ENCODE data around the gene MMS22L. TPM values are rescaled to one million over a fixed set of nuclear protein-coding genes. Genes with fewer than 3 reads are reported as not detected.

The MMS22L gene
- polyA plus RNA-seq, 2 of the 4 experiments (the other 2 are of a cell fraction), result 11.5 to 24.5 TPM

- Histone ChIP-seq H3K27ac (no peak overlapping the region), H3K4me3 (no peak overlapping the region), H3K9me3 (no peaks in the 10 kb centered on the region), H3K4me1 (no peaks in the 10 kb centered on the region), H3K4me2 (no peak overlapping the region)
- WGBS (ENCODE audit: missing lambda C conversion rate), result 93% methylated on average over 1 of the region's 1 CpG
- ChIA-PET POLR2A (no interaction called here), CTCF (no interaction called here)
- no peak for TF ChIP-seq SMC3 (IDR thresholded peaks at IDR 0.05)
- no peak for TF ChIP-seq POLR2AphosphoS2 (conservative IDR thresholded peaks at IDR 0.05; ENCODE audit: low read length)
- TF ChIP-seq, protein P1, sequence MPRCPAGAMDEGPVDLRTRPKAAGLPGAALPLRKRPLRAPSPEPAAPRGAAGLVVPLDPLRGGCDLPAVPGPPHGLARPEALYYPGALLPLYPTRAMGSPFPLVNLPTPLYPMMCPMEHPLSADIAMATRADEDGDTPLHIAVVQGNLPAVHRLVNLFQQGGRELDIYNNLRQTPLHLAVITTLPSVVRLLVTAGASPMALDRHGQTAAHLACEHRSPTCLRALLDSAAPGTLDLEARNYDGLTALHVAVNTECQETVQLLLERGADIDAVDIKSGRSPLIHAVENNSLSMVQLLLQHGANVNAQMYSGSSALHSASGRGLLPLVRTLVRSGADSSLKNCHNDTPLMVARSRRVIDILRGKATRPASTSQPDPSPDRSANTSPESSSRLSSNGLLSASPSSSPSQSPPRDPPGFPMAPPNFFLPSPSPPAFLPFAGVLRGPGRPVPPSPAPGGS (IDR thresholded peaks at IDR 0.05), result no peak
- no peak for TF ChIP-seq RNF2 (IDR thresholded peaks at IDR 0.05; ENCODE audit: borderline replicate concordance, low read depth)
- no peak for TF ChIP-seq MAFK (IDR thresholded peaks at IDR 0.05; ENCODE audit: partially characterized antibody)
- TF ChIP-seq RCOR1 (IDR thresholded peaks at IDR 0.05; ENCODE audit: low read depth, low read length), result no peak
- TF ChIP-seq NR3C1 (IDR thresholded peaks at IDR 0.05), result no peak
- no peak for TF ChIP-seq PBX3 (IDR thresholded peaks at IDR 0.05)
- TF ChIP-seq FOSL2 (IDR thresholded peaks at IDR 0.05), result no peak
- TF ChIP-seq FOSL2 (CRISPR knock-in tag; IDR thresholded peaks at IDR 0.05), result no peak
- no peak for TF ChIP-seq CHD2 (IDR thresholded peaks at IDR 0.05; ENCODE audit: low read length, partially characterized antibody)
- no peak for TF ChIP-seq CHD4 (IDR thresholded peaks at IDR 0.05; ENCODE audit: borderline replicate concordance)
- no peak for TF ChIP-seq RAD21 (conservative IDR thresholded peaks at IDR 0.05 in 1 of 2, IDR thresholded peaks at IDR 0.05 in 1 of 2)
- no peak for TF ChIP-seq CEBPB (IDR thresholded peaks at IDR 0.05)
- ATAC-seq (no peak), FAIRE-seq (no peak), DNase-seq (ENCODE audit: low read depth in 1 of 2, low spot score in 1 of 2) (no peak)
Measured at GRCh38 chr6:97145691-97146090, 137.3 kb downstream of the MMS22L start.

DNA sequence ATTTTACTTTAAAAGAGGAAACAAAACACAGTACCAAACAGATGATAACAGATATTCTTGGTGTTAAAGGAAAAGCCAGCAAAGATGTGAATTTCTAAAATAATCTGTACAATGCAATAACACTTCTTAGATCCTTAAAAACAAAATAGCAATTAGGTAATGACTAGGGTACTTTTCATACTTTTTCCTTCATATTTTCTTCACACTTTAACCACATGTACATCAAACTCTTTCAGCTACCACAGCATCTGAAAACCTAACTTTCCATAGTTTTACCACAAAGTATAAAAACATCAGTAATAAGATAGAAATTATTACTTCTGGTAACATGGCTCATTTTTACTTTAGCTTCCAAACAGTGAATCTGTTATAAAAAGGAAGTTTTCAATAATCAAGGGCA lies 141.3 kb downstream of the MMS22L start:
- no peak overlapping the region for H3K4me2 ChIP-seq
- no peaks in the 10 kb centered on the region for H3K9me3 ChIP-seq
- CTCF ChIA-PET, result no interaction called here
- TF ChIP-seq JUN (IDR thresholded peaks at IDR 0.05) (no peak), FOXS1 (CRISPR knock-in tag; IDR thresholded peaks at IDR 0.05) (no peak), KDM1A (IDR thresholded peaks at IDR 0.05; ENCODE audit: low read depth) (no peak), HOXA7 (CRISPR knock-in tag; IDR thresholded peaks at IDR 0.05) (no peak), MAZ (IDR thresholded peaks at IDR 0.05; ENCODE audit: borderline replicate concordance, low read depth, low read length) (no peak), ZSCAN20 (CRISPR knock-in tag; IDR thresholded peaks at IDR 0.05) (no peak), POLR2A (IDR thresholded peaks at IDR 0.05; ENCODE audit: low read length) (no peak), ZC3H11A (IDR thresholded peaks at IDR 0.05) (no peak), EP300 (IDR thresholded peaks at IDR 0.05) (no peak)
- TF ChIP-seq, protein P2, sequence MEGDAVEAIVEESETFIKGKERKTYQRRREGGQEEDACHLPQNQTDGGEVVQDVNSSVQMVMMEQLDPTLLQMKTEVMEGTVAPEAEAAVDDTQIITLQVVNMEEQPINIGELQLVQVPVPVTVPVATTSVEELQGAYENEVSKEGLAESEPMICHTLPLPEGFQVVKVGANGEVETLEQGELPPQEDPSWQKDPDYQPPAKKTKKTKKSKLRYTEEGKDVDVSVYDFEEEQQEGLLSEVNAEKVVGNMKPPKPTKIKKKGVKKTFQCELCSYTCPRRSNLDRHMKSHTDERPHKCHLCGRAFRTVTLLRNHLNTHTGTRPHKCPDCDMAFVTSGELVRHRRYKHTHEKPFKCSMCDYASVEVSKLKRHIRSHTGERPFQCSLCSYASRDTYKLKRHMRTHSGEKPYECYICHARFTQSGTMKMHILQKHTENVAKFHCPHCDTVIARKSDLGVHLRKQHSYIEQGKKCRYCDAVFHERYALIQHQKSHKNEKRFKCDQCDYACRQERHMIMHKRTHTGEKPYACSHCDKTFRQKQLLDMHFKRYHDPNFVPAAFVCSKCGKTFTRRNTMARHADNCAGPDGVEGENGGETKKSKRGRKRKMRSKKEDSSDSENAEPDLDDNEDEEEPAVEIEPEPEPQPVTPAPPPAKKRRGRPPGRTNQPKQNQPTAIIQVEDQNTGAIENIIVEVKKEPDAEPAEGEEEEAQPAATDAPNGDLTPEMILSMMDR (IDR thresholded peaks at IDR 0.05), result no peak
- H3K4me3 ChIP-seq, result no peak overlapping the region
- ATAC-seq, result no peak
- H3K4me1 ChIP-seq, result no peaks in the 10 kb centered on the region
- H3K27ac ChIP-seq, result no peak overlapping the region
- FAIRE-seq, result no peak
- POLR2A ChIA-PET, result no interaction called here
- DNase-seq (ENCODE audit: low read depth in 1 of 2, low spot score in 1 of 2), result no peak

GRCh38 chr6:97138581-97138980 lies 144.4 kb downstream of the MMS22L start:
- FAIRE-seq (no peak), DNase-seq (ENCODE audit: low read depth in 1 of 2, low spot score in 1 of 2) (no peak), ATAC-seq (no peak)
- POLR2A ChIA-PET, result no interaction called here
- no peaks in the 10 kb centered on the region for H3K9me3 ChIP-seq
- no peak overlapping the region for H3K4me3 ChIP-seq
- H3K4me2 ChIP-seq, result no peak overlapping the region
- H3K27ac ChIP-seq, result no peak overlapping the region
- WGBS (ENCODE audit: missing lambda C conversion rate), result 53% methylated on average over 1 of the region's 1 CpG
- no peak for TF ChIP-seq HOXB13 (CRISPR knock-in tag; IDR thresholded peaks at IDR 0.05; ENCODE audit: low read depth)
- TF ChIP-seq EP300 (IDR thresholded peaks at IDR 0.05), result no peak
- no peak for TF ChIP-seq KDM5A (IDR thresholded peaks at IDR 0.05)
- no peak for TF ChIP-seq EHMT2 (IDR thresholded peaks at IDR 0.05; ENCODE audit: low read depth)
- TF ChIP-seq CHD2 (IDR thresholded peaks at IDR 0.05; ENCODE audit: low read length, partially characterized antibody), result no peak
- TF ChIP-seq RNF2 (IDR thresholded peaks at IDR 0.05; ENCODE audit: borderline replicate concordance, low read depth), result no peak
- no peak for TF ChIP-seq NR3C1 (IDR thresholded peaks at IDR 0.05)
- no peak for TF ChIP-seq EHF (CRISPR knock-in tag; IDR thresholded peaks at IDR 0.05)
- TF ChIP-seq, protein P2 (IDR thresholded peaks at IDR 0.05), result no peak
- no peak for TF ChIP-seq TP53 (CRISPR knock-in tag; IDR thresholded peaks at IDR 0.05)
- no peak for TF ChIP-seq JUNB (IDR thresholded peaks at IDR 0.05)
- no peaks in the 10 kb centered on the region for H3K4me1 ChIP-seq
- CTCF ChIA-PET, result no interaction called here

Data from A549 (cell line).